ENCODE results near the gene ZNF142.
A peak's percentile ranks its signal among the peaks of the same experiment; 100 is the strongest.
"Not testable (repeated sequence)": the region's sequence is repeated elsewhere in the genome, so short reads cannot be mapped to it uniquely, and the experiment has no call there.

Gene ZNF142
- 48.1 to 82.7 (median 70.9) reads per million in 3 donors for total RNA-seq

GRCh38 chr2:218659258-218659987 lies at the start of gene ZNF142, which contains the start of gene BCS1L:
TSS of gene ZNF142 (minus strand) at chr2:218659623. CDS start at chr2:218656429, 3,194 bp downstream.
TSS of gene BCS1L (plus strand) at chr2:218659683. CDS start at chr2:218660988, 1,305 bp downstream.
- H3K4me1 ChIP-seq (ENCODE audit: control insufficient read depth, insufficient read depth, low read length, poor library complexity, severe bottlenecking), result peaks cover 8% of the 10 kb centered on the region
- H3K27me3 ChIP-seq (replicated peaks; ENCODE audit: control insufficient read depth, insufficient read depth, low read length, poor library complexity, severe bottlenecking), result no peaks in the 10 kb centered on the region
- H3K9me3 ChIP-seq (ENCODE audit: control insufficient read depth, low read length), result no peaks in the 10 kb centered on the region
- DNase-seq, result peak; percentile 79 to 85 (median 80)
- peaks cover 44% of the 10 kb centered on the region for H3K36me3 ChIP-seq (ENCODE audit: control insufficient read depth, insufficient read depth, low read length)
- H3K4me3 ChIP-seq (ENCODE audit: insufficient read depth, low read depth, low read length, poor library complexity, severe bottlenecking), result peak within 1 kb of the TSS; percentile 82
- H3K27ac ChIP-seq (ENCODE audit: insufficient read depth, low read length, poor library complexity, severe bottlenecking), result peak within 1 kb of the TSS; percentile 70

- no peaks in the 10 kb centered on the region for H3K36me3 ChIP-seq (ENCODE audit: control insufficient read depth, insufficient read depth, low read length)
Measured at GRCh38 chr2:218708086-218708485, 48.7 kb upstream of the ZNF142 start.

GRCh38 chr2:218703341-218703740 lies 43.9 kb upstream of the ZNF142 start:
- H3K4me3 ChIP-seq (ENCODE audit: insufficient read depth, low read depth, low read length, poor library complexity, severe bottlenecking), result no peak overlapping the region
- no peak for DNase-seq
- no peaks in the 10 kb centered on the region for H3K27me3 ChIP-seq (replicated peaks; ENCODE audit: control insufficient read depth, insufficient read depth, low read length, poor library complexity, severe bottlenecking)
- H3K36me3 ChIP-seq (ENCODE audit: control insufficient read depth, insufficient read depth, low read length), result no peaks in the 10 kb centered on the region
- no peaks in the 10 kb centered on the region for H3K4me1 ChIP-seq (ENCODE audit: control insufficient read depth, insufficient read depth, low read length, poor library complexity, severe bottlenecking)
- H3K9me3 ChIP-seq (ENCODE audit: control insufficient read depth, low read length), result no peaks in the 10 kb centered on the region
- no peak overlapping the region for H3K27ac ChIP-seq (ENCODE audit: insufficient read depth, low read length, poor library complexity, severe bottlenecking)

More at GRCh38 chr2:218708086-218708485, 48.7 kb upstream of the ZNF142 start:
- Histone ChIP-seq H3K4me1 (ENCODE audit: control insufficient read depth, insufficient read depth, low read length, poor library complexity, severe bottlenecking) (peaks cover 3% of the 10 kb centered on the region), H3K27ac (ENCODE audit: insufficient read depth, low read length, poor library complexity, severe bottlenecking) (no peak overlapping the region), H3K27me3 (replicated peaks; ENCODE audit: control insufficient read depth, insufficient read depth, low read length, poor library complexity, severe bottlenecking) (no peaks in the 10 kb centered on the region), H3K9me3 (ENCODE audit: control insufficient read depth, low read length) (no peaks in the 10 kb centered on the region), H3K4me3 (ENCODE audit: insufficient read depth, low read depth, low read length, poor library complexity, severe bottlenecking) (no peak overlapping the region)
- no peak for DNase-seq

GRCh38 chr2:218701806-218702205 lies 42.4 kb upstream of the ZNF142 start:
- Histone ChIP-seq H3K27ac (ENCODE audit: insufficient read depth, low read length, poor library complexity, severe bottlenecking) (no peak overlapping the region), H3K36me3 (ENCODE audit: control insufficient read depth, insufficient read depth, low read length) (no peaks in the 10 kb centered on the region), H3K4me1 (ENCODE audit: control insufficient read depth, insufficient read depth, low read length, poor library complexity, severe bottlenecking) (no peaks in the 10 kb centered on the region), H3K9me3 (ENCODE audit: control insufficient read depth, low read length) (no peaks in the 10 kb centered on the region), H3K4me3 (ENCODE audit: insufficient read depth, low read depth, low read length, poor library complexity, severe bottlenecking) (no peak overlapping the region), H3K27me3 (replicated peaks; ENCODE audit: control insufficient read depth, insufficient read depth, low read length, poor library complexity, severe bottlenecking) (no peaks in the 10 kb centered on the region)
- no peak for DNase-seq

GRCh38 chr2:218698885-218699284 lies 39.5 kb upstream of the ZNF142 start:
- H3K9me3 ChIP-seq (ENCODE audit: control insufficient read depth, low read length), result no peaks in the 10 kb centered on the region
- H3K4me3 ChIP-seq (ENCODE audit: insufficient read depth, low read depth, low read length, poor library complexity, severe bottlenecking), result no peak overlapping the region
- no peaks in the 10 kb centered on the region for H3K36me3 ChIP-seq (ENCODE audit: control insufficient read depth, insufficient read depth, low read length)
- H3K4me1 ChIP-seq (ENCODE audit: control insufficient read depth, insufficient read depth, low read length, poor library complexity, severe bottlenecking), result no peaks in the 10 kb centered on the region
- no peak overlapping the region for H3K27ac ChIP-seq (ENCODE audit: insufficient read depth, low read length, poor library complexity, severe bottlenecking)
- DNase-seq, result no peak
- H3K27me3 ChIP-seq (replicated peaks; ENCODE audit: control insufficient read depth, insufficient read depth, low read length, poor library complexity, severe bottlenecking), result no peaks in the 10 kb centered on the region

GRCh38 chr2:218694405-218695145 lies 35.2 kb upstream of the ZNF142 start:
- Histone ChIP-seq H3K4me1 (ENCODE audit: control insufficient read depth, insufficient read depth, low read length, poor library complexity, severe bottlenecking) (no peaks in the 10 kb centered on the region), H3K36me3 (ENCODE audit: control insufficient read depth, insufficient read depth, low read length) (peaks cover 6% of the 10 kb centered on the region), H3K9me3 (ENCODE audit: control insufficient read depth, low read length) (no peaks in the 10 kb centered on the region), H3K4me3 (ENCODE audit: insufficient read depth, low read depth, low read length, poor library complexity, severe bottlenecking) (no peak overlapping the region), H3K27ac (ENCODE audit: insufficient read depth, low read length, poor library complexity, severe bottlenecking) (no peak overlapping the region), H3K27me3 (replicated peaks; ENCODE audit: control insufficient read depth, insufficient read depth, low read length, poor library complexity, severe bottlenecking) (no peaks in the 10 kb centered on the region)
- no peak for DNase-seq

GRCh38 chr2:218691234-218691633 lies 31.8 kb upstream of the ZNF142 start:
- no peak for DNase-seq
- peaks cover 6% of the 10 kb centered on the region for H3K36me3 ChIP-seq (ENCODE audit: control insufficient read depth, insufficient read depth, low read length)
- H3K27me3 ChIP-seq (replicated peaks; ENCODE audit: control insufficient read depth, insufficient read depth, low read length, poor library complexity, severe bottlenecking), result no peaks in the 10 kb centered on the region
- no peaks in the 10 kb centered on the region for H3K4me1 ChIP-seq (ENCODE audit: control insufficient read depth, insufficient read depth, low read length, poor library complexity, severe bottlenecking)
- no peaks in the 10 kb centered on the region for H3K9me3 ChIP-seq (ENCODE audit: control insufficient read depth, low read length)
- no peak overlapping the region for H3K4me3 ChIP-seq (ENCODE audit: insufficient read depth, low read depth, low read length, poor library complexity, severe bottlenecking)
- no peak overlapping the region for H3K27ac ChIP-seq (ENCODE audit: insufficient read depth, low read length, poor library complexity, severe bottlenecking)

GRCh38 chr2:218687400-218688060 lies 28.1 kb upstream of the ZNF142 start:
- H3K4me3 ChIP-seq (ENCODE audit: insufficient read depth, low read depth, low read length, poor library complexity, severe bottlenecking); H3K27me3 ChIP-seq (replicated peaks; ENCODE audit: control insufficient read depth, insufficient read depth, low read length, poor library complexity, severe bottlenecking); H3K9me3 ChIP-seq (ENCODE audit: control insufficient read depth, low read length); DNase-seq; H3K27ac ChIP-seq (ENCODE audit: insufficient read depth, low read length, poor library complexity, severe bottlenecking); H3K36me3 ChIP-seq (ENCODE audit: control insufficient read depth, insufficient read depth, low read length); H3K4me1 ChIP-seq (ENCODE audit: control insufficient read depth, insufficient read depth, low read length, poor library complexity, severe bottlenecking): not testable (repeated sequence)

GRCh38 chr2:218680061-218680460 lies 20.6 kb upstream of the ZNF142 start:
- DNase-seq, result no peak
- H3K9me3 ChIP-seq (ENCODE audit: control insufficient read depth, low read length), result no peaks in the 10 kb centered on the region
- no peaks in the 10 kb centered on the region for H3K36me3 ChIP-seq (ENCODE audit: control insufficient read depth, insufficient read depth, low read length)
- H3K4me1 ChIP-seq (ENCODE audit: control insufficient read depth, insufficient read depth, low read length, poor library complexity, severe bottlenecking), result no peaks in the 10 kb centered on the region
- H3K27ac ChIP-seq (ENCODE audit: insufficient read depth, low read length, poor library complexity, severe bottlenecking), result no peak overlapping the region
- H3K27me3 ChIP-seq (replicated peaks; ENCODE audit: control insufficient read depth, insufficient read depth, low read length, poor library complexity, severe bottlenecking), result no peaks in the 10 kb centered on the region
- H3K4me3 ChIP-seq (ENCODE audit: insufficient read depth, low read depth, low read length, poor library complexity, severe bottlenecking), result no peak overlapping the region

GRCh38 chr2:218679119-218679518 lies 19.7 kb upstream of the ZNF142 start:
- H3K4me3 ChIP-seq (ENCODE audit: insufficient read depth, low read depth, low read length, poor library complexity, severe bottlenecking), result no peak overlapping the region
- H3K4me1 ChIP-seq (ENCODE audit: control insufficient read depth, insufficient read depth, low read length, poor library complexity, severe bottlenecking), result no peaks in the 10 kb centered on the region
- DNase-seq, result no peak
- H3K36me3 ChIP-seq (ENCODE audit: control insufficient read depth, insufficient read depth, low read length), result no peaks in the 10 kb centered on the region
- no peak overlapping the region for H3K27ac ChIP-seq (ENCODE audit: insufficient read depth, low read length, poor library complexity, severe bottlenecking)
- no peaks in the 10 kb centered on the region for H3K27me3 ChIP-seq (replicated peaks; ENCODE audit: control insufficient read depth, insufficient read depth, low read length, poor library complexity, severe bottlenecking)
- H3K9me3 ChIP-seq (ENCODE audit: control insufficient read depth, low read length), result no peaks in the 10 kb centered on the region
